Stimulated activated CD4-positive, alpha-beta T cell treated with anti-CD3 and anti-CD28 coated beads, Interleukin-1b, Interleukin-23, amount 100 ng/mL, for 4 hours (primary cell): ENCODE results near the gene MAP7.
"Not testable (repeated sequence)": the region's sequence is repeated elsewhere in the genome, so short reads cannot be mapped to it uniquely, and the experiment has no call there.

Source experiments
- DNase-seq, 2 donors: peaks; one replicate each; pipeline ENCODE4 v3.0.0-alpha.2; 2020; ENCODE audit warnings: low read depth in 2 of 2

MAP7 gene

DNA sequence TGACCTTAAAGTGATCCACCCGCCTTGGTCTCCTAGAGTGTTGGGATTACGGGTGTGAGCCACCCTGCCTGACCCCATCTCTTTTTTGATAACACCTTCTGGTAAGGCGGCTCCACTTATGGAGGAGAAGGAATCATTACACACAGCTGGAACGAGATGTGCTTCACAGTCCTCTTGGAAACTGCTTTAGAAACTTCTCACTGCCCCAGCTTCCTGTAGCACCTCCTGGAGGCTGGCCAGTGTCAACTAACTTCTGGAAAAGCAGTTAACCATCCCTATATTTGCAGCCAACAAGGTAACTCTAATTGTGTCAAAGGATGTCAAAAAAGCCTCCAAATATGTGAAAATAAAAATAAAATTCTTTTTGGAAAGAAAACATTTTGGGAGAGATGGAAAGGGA is 211.7 kb downstream of the MAP7 start:
- no peak for DNase-seq

DNA sequence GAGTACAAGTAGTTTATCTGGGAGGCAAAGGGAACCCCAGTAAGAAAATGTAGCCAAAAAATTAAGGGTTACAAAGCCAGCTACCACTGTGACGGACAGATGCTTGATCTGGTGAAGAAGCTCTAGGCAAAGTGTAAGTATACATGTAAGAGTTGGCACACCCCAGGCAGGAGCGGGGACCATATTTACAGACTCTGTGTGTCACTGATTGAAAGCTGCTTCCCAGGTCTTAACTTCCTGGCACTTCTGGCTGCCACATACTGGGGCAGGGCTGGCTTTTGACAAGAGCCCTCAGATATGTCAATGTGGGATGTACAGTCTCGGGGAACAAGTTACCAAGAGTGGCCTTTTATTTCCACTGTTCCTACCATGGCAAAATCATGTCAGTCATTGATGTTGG is 212.6 kb downstream of the MAP7 start:
- DNase-seq, result no peak

DNA sequence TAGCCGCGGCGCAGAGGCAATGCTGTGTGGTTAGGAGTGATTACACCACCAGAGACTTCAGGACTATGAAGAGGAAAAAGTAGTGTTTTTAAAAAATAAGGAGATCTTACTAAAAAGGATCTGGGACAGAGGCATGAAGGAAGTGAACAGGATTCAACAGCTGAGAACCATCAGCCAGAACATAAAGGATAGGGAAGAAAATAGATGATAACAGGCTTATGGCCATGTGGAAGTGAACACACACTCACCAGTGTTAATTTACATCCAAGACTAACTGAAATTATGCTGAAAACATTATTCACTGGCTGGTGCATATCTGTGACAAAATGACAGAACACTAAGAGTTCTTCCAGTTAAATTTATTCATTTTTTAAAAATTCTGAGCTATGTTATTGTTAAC is 213.1 kb downstream of the MAP7 start:
- DNase-seq, result no peak

DNA sequence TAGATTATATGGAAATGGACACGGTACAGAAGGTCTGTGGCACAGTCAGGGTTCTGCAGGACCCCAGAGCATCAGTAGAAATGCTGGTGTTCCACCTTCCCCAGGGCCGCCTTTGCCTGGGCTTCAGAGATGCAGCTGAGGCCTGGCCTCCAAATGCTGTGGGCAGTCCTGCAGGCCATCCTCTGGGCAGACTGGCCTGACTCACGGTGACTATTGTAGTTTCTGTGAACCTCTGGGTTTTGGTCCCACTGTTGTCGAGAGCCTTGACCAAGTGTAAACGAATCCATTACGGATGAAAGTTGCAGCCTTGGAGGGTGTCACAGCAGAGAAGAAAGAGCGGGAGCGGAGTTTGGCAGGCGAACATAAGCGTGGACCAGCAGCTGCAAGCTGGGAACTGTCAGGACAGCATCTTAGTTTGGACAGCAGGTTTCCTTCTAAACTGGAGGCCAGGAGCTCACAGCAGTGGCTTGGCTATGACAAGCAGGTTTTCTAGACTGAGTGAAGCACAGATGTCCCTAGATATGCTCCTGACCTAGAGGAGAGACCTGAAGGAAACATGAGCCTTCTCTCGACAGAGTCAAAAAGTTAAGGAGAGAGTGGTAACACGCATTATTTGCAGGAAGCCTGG is 214.4 kb downstream of the MAP7 start:
- DNase-seq, result no peak

- no peak for DNase-seq
Measured at GRCh38 chr6:136334853-136335252, 215.4 kb downstream of the MAP7 start.

DNA sequence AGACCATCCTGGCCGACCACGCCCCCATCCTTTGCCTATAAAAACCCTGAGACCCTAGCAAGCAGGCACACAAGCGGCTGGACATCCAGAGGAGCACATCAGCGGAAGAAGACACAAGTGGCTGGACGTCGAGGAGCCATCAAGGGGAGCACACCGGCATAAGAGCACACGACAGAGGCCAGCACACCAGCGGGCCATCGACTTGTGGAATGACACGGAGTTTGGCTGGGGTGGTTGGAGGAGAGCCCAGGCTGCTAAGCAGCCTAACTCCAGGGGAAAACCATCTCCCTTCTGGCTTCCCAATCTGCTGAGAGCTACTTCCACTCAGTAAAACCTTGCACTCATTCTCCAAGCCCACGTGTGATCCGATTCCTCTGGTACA is 215.8 kb downstream of the MAP7 start:
- no peak for DNase-seq

GRCh38 chr6:136333824-136334464 is 216.3 kb downstream of the MAP7 start:
- DNase-seq, result no peak

DNA sequence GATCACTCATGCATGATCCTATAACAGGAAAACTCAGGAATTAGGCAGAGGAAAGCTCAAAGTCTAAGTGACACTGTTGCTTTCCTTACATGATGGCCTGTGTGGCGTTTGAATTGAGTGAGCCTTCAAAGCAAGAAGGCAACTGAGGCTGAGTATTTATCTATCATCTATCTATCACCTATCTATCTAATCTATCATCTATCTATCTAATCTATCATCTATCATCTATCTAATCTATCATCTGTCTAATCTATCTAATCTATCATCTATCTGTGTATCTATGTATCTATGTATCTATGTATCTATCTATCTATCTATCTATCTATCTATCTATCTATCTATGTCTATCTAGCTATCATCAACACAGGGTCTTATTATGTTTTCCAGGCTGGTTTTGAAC is 218.8 kb downstream of the MAP7 start:
- no peak for DNase-seq

- DNase-seq, result no peak
Measured at GRCh38 chr6:136330634-136331033, 219.6 kb downstream of the MAP7 start.

DNA sequence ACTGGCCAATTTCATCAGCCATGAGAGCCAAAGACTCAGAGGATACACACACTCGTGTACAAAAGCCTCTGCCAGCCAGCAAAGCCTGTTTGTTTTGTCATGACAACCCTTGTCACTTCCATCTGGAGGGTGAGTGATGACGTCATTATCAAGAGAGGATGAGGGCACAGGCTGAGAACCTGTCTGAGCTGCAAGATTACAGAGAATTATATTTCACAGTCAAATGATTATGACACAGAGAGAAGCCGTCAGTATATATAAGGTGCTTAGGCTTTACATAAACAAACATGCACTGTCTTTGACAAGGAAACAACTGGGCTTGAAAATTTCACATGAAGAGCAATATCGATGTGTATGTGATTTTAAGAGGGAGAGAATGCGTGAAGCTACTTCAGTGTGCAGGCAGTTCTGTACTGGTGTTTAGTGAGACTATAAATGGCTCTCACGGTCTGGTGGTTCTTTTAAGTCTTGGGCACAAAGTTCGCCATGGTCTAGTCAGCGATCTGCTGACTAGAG is 224.1 kb downstream of the MAP7 start:
- no peak for DNase-seq

GRCh38 chr6:136324686-136325380 is 225.4 kb downstream of the MAP7 start:
- DNase-seq, result no peak

- DNase-seq, result no peak
Measured at GRCh38 chr6:136323431-136324112, 226.7 kb downstream of the MAP7 start.

- no peak for DNase-seq
Measured at GRCh38 chr6:136319732-136320131, 230.5 kb downstream of the MAP7 start.

DNA sequence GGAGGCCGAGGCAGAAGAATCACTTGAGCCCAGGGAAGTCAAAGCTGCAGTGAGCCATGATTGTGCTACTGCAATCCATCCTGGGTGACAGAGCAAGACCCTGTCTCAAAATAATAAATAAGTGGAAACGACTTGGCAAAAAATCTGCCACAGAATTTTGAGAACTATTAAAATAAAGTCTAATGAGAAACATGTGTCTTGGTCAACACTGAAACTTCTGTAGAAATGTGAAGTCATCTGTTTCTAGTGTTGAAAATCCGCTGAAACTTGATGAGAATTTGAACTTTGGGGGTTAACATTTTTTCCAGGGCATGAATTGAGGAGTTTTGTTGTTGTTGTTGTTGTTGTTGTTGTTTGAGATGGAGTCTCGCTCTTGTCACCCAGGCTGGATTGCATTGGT is 231.5 kb downstream of the MAP7 start:
- DNase-seq, result no peak

- no peak for DNase-seq
Measured at GRCh38 chr6:136317971-136318370, 232.3 kb downstream of the MAP7 start.

- peak; percentile 13 to 47 for DNase-seq
Measured at GRCh38 chr6:136317021-136317694, 233.1 kb downstream of the MAP7 start.

- DNase-seq, result no peak
Measured at GRCh38 chr6:136315594-136315993, 234.6 kb downstream of the MAP7 start.

- DNase-seq, result no peak
Measured at GRCh38 chr6:136312975-136313374, 237.2 kb downstream of the MAP7 start.

- no peak for DNase-seq
Measured at GRCh38 chr6:136309729-136310311, 240.4 kb downstream of the MAP7 start.

DNA sequence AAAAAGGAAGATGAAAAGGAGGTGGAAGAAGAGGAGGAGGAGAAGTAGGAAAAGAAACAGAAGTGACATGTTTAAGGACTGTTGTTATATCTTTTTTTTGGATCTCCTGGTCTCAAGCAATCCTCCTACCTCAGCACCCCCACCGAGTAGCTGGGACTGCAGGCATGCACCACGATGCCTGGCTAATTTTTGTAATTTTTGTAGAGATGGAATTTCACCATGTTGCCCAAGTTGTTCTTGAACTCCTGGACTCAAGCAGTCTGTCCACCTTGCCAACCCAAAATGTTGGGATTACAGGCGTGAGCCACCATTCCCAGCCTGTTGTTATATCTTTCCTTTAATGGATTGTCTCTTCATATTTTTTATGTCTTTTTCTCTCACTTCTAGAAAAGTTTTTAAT is 241.1 kb downstream of the MAP7 start:
- no peak for DNase-seq

GRCh38 chr6:136308469-136308868 is 241.8 kb downstream of the MAP7 start:
- DNase-seq, result not testable (repeated sequence)

DNA sequence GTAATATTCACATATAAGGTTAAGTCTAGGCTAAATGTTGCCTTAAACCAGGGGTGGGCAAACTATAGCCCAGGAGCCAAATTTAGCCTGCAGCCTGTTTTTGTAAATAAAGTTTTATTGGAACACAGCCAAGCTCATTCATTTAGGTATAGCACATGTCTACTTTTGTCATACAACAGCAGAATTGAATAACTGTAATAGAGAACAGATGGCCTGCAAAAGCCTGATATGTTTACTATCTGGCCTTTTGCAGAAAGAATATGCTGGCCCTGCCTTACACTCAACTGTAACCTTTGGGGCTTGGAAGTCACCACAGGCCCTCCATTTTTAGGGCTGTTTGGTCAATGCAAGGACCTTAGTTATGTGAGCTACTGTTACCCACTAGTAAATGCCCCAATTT is 242.9 kb downstream of the MAP7 start:
- DNase-seq, result no peak
